Prostate gland (tissue), 2 donors: ENCODE data around the gene MLLT1. TPM values are rescaled to one million over a fixed set of nuclear protein-coding genes. Genes with fewer than 3 reads are reported as not detected.

Experiments used
- DNase-seq: peaks from one replicate; pipeline ENCODE4 v3.0.0-alpha.2; 2019; ENCODE audit warnings: low spot score
- H3K27ac ChIP-seq, 2 donors: fragments of 200-600 bp; sonication (generic); 2 replicates each; pipeline ENCODE4 v1.5.1; 2017 to 2019
- H3K27me3 ChIP-seq: fragments of 200-600 bp; sonication (generic); replicated peaks from 2 replicates; pipeline ENCODE4 v1.5.1; 2019; ENCODE audit not compliant: insufficient read depth
- H3K36me3 ChIP-seq, 2 donors: fragments of 200-600 bp; sonication (generic); 1 replicate in 1 of 2; 2 replicates in 1 of 2; pipeline versions ENCODE4 v1.5.1 to v1.8.1; 2017 to 2019
- H3K4me1 ChIP-seq: fragments of 200-600 bp; sonication (generic); replicated peaks from 2 replicates; pipeline ENCODE4 v1.5.1; 2019
- H3K4me3 ChIP-seq, 2 donors: fragments of 200-600 bp; sonication (generic); 2 replicates each; pipeline ENCODE4 v1.5.1; 2017 to 2019
- H3K9me3 ChIP-seq: fragments of 200-600 bp; sonication (generic); 2 replicates; pipeline ENCODE4 v1.5.1; 2017
- POLR2A ChIP-seq: fragments of 450-650 bp; IDR thresholded peaks from one replicate; pipeline ENCODE4 v1.6.1; 2016; ENCODE audit warnings: antibody characterized with exemption, mild to moderate bottlenecking
- POLR2AphosphoS5 ChIP-seq: sonication (generic); formaldehyde crosslinking; IDR thresholded peaks from one replicate; pipeline ENCODE4 v1.6.1; 2017; ENCODE audit warnings: antibody characterized with exemption
- WGBS: methylation state at CpG from one replicate; pipeline ENCODE4 v1.1.5; 2018; 5-methylcytosine and 5-hydroxymethylcytosine counted together
- intact Hi-C: fragments of 100-400 bp; cut with DNase I; formaldehyde crosslinking; loops from one replicate; pipeline ENCODE4 v1.14.2; 2022
- total RNA-seq, 2 donors: library from RNA; depleted of rRNA; stranded (reverse); fragments of >200 nt; gene quantifications; one replicate each; pipeline ENCODE4 v1.1.0, GENCODE V29; 2016
- TF ChIP-seq, protein P1 (sequence below), 4 experiments: fragments of 200-600 bp in 2 of 4; fragments of 450-650 bp in 2 of 4; sonication (generic) in 2 of 4; IDR thresholded peaks; 1 replicate in 3 of 4; 2 replicates in 1 of 4; pipeline ENCODE4 v1.5.1; 2016 to 2019; ENCODE audit warnings: antibody characterized with exemption in 4 of 4, mild to moderate bottlenecking in 2 of 4, moderate library complexity in 2 of 4

The MLLT1 gene
- total RNA-seq, 2 donors from 2014 or later: 39.9 to 41.4 TPM

DNA sequence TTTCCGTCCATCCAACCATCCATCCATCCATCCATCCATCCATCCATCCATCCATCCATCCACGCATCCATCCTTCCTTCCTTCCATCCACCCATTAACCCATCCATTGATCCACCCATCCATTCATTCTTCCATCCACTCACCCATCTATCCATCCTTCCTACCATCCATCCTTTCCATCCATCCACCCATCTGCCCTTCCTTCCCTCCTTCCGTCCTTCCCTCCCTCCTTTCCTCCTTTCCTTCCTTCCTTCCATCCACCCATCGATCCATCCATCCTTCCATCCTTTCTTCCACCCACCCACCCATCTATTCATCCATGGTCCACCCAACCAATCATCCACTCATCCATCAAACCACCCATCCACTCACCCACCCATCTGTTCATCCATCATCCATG lies 70.1 kb downstream of the MLLT1 start:
- Histone ChIP-seq H3K27ac (no peak overlapping the region), H3K9me3 (no peaks in the 10 kb centered on the region), H3K4me1 (no peaks in the 10 kb centered on the region), H3K27me3 (no peaks in the 10 kb centered on the region), H3K36me3 (peaks cover 0 to 3% of the 10 kb centered on the region in 2 donors), H3K4me3 (no peak overlapping the region)
- no peak for TF ChIP-seq POLR2A
- TF ChIP-seq POLR2AphosphoS5: no peak
- TF ChIP-seq, protein P1, sequence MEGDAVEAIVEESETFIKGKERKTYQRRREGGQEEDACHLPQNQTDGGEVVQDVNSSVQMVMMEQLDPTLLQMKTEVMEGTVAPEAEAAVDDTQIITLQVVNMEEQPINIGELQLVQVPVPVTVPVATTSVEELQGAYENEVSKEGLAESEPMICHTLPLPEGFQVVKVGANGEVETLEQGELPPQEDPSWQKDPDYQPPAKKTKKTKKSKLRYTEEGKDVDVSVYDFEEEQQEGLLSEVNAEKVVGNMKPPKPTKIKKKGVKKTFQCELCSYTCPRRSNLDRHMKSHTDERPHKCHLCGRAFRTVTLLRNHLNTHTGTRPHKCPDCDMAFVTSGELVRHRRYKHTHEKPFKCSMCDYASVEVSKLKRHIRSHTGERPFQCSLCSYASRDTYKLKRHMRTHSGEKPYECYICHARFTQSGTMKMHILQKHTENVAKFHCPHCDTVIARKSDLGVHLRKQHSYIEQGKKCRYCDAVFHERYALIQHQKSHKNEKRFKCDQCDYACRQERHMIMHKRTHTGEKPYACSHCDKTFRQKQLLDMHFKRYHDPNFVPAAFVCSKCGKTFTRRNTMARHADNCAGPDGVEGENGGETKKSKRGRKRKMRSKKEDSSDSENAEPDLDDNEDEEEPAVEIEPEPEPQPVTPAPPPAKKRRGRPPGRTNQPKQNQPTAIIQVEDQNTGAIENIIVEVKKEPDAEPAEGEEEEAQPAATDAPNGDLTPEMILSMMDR (IDR thresholded peaks at IDR 0.05): no peak
- WGBS: 70% methylated on average over 4 of the region's 4 CpGs
- no peak for DNase-seq
- intact Hi-C loops: no loop called here

DNA sequence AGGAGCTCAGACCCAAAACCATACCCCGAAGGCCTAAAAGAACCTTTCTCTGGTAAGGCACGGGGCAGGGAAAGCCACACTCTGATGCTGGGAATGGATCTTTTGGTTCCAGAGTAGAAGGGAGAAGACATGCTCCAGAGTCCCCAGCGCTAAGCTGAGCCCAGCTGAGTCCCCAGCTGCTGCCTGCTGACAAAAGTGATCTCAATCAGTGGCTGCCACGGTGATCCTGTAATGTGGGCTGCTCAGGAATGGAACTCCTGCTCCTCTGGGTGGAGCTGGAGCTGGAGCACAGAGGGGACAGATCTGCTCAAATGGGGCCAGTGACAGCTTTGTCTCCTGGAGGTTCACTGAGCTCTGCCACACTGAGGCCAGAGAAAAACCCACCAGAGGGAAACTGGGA lies 70.5 kb downstream of the MLLT1 start:
- Histone ChIP-seq H3K9me3 (no peaks in the 10 kb centered on the region), H3K36me3 (no peaks in the 10 kb centered on the region), H3K4me1 (no peaks in the 10 kb centered on the region), H3K4me3 (no peak overlapping the region), H3K27ac (no peak overlapping the region), H3K27me3 (no peaks in the 10 kb centered on the region)
- DNase-seq: no peak
- TF ChIP-seq POLR2A (no peak), POLR2AphosphoS5 (no peak)
- TF ChIP-seq, protein P1 (IDR thresholded peaks at IDR 0.05): no peak
- intact Hi-C loops: no loop called here
- WGBS: 77% methylated on average over 4 of the region's 4 CpGs

DNA sequence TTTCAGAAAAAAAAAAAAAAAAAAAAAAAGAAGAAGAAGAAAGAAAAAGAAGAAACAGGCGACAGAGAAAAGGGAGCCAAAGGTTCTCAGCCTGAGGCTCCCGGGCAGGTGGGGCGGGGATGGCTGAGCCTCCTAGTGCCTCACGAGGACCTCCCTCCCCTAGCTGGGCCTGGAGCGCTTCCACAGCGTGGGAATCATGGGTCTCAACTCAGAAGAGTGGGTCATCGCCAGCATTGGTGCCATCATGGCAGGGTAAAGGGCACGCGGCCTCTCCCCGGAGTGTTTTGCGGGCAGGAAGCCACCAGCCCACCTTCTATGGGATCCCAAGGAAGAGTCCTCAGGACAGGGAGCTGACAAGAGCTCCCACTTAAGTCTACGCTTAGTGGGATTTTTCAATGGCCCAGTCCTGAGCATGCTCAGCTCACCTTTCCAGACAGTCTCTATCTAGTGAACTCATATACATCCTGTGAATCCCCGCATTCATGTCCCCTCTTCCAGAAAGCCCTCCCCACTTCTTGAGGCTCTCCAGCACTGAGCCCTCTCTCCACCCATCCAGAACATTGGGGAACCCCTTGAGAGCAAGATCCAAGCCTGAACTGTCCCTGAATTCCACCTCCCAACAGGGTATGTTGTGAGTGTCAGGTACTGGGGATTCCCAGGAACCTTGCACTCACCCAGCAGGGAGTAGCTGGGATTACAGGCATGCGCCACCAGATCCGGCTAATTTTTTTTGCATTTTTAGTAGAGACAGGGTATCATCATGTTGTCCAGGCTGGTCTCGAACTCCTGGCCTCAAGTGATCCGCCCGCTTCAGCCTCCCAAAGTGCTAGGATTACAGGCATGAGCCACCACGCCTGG lies 74.7 kb downstream of the MLLT1 start:
- no peaks in the 10 kb centered on the region for H3K9me3 ChIP-seq
- 82% methylated on average over 19 of the region's 19 CpGs for WGBS
- H3K4me1 ChIP-seq: no peaks in the 10 kb centered on the region
- H3K36me3 ChIP-seq: no peaks in the 10 kb centered on the region
- TF ChIP-seq POLR2AphosphoS5: no peak
- no peak for TF ChIP-seq POLR2A
- TF ChIP-seq, protein P1 (IDR thresholded peaks at IDR 0.05): no peak
- no peak overlapping the region for H3K4me3 ChIP-seq
- DNase-seq: no peak
- H3K27me3 ChIP-seq: no peaks in the 10 kb centered on the region
- no peak overlapping the region for H3K27ac ChIP-seq
- intact Hi-C loops: no loop called here

DNA sequence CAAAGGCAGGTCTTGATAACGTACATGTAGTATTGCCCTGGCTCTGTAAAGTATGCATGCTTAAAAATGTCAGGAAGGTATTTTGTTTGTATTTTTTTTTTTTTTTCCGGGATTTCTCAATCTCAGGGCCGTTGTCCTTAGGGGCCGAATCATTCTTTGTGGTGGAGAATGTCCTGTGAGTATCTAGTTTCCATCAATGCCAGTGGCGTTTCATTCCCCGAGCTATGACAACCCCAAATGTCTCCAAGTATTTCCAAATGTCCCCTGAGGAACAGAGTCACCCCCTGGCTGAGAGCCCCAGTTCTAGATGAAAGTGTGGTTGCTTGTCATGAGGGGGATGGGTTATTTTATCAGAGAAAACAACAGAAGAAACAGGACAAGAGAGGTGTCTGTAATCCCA lies 75.6 kb downstream of the MLLT1 start:
- Histone ChIP-seq H3K27ac (no peak overlapping the region), H3K4me1 (peaks cover under 1% of the 10 kb centered on the region), H3K9me3 (no peaks in the 10 kb centered on the region), H3K27me3 (no peaks in the 10 kb centered on the region), H3K4me3 (no peak overlapping the region), H3K36me3 (no peaks in the 10 kb centered on the region)
- no peak for TF ChIP-seq POLR2A
- TF ChIP-seq, protein P1 (IDR thresholded peaks at IDR 0.05): no peak
- TF ChIP-seq POLR2AphosphoS5: no peak
- no peak for DNase-seq
- intact Hi-C loops: no loop called here
- WGBS: 36% methylated on average over 6 of the region's 6 CpGs
